Stimulated activated CD8-positive, alpha-beta memory T cell treated with anti-CD3 and anti-CD28 coated beads, Interleukin-2, amount 100 ng/mL, for 1 hour (primary cell): ENCODE results near the gene NRDE2.

Experiments used
- DNase-seq, 2 donors: peaks; one replicate each; pipeline ENCODE4 v3.0.0-alpha.2; 2020; ENCODE audit warnings: low read depth in 2 of 2

NRDE2 gene

GRCh38 chr14:90296641-90297040 is 35.1 kb downstream of the NRDE2 start:
- no peak for DNase-seq

GRCh38 chr14:90295870-90296516 is 35.7 kb downstream of the NRDE2 start:
- DNase-seq = no peak

- DNase-seq = no peak
Observed at GRCh38 chr14:90294872-90295271, 36.9 kb downstream of the NRDE2 start.

DNA sequence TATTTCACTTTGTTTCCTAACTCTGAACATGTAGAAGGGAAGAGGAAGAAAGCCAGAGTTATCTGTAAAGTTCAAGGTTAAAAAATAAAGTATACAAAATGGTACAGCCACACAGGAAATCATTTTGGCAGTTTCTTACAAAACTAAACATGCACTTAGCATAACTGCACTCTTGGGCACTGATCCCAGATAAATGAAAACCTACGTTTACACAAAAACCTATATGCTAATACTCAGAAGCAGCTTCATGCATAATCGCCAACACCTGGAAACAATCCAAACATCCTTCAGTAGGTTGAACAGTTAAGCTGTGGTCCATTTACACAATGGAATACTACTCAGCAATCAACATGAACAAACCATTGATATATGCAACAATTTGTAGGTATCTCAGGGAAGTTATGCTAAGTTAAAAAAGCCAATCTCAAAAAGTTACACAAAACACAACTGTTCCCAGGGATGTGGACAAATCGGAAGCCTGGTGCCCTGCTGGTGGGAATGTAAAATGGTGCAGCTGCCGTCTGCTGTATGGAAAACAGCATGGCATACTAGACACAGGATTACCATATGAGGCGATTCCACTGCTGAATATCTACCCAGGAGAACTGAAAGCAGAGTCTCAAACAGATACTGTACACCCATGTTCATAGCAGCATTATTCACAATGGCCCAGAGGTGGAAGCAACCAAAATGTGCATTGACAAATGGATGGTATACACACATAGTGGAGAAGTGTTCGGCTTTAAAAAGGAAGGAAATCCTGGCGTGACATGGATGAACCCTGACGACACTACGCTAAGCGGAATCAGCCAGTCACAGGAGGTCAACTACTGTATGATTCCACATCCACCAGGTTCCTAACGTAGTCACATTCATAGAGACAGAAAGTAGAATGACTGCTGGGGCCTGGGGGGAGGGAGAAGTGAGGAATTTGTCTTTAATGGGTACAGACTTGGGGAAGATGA is 37.7 kb downstream of the NRDE2 start:
- no peak for DNase-seq

DNA sequence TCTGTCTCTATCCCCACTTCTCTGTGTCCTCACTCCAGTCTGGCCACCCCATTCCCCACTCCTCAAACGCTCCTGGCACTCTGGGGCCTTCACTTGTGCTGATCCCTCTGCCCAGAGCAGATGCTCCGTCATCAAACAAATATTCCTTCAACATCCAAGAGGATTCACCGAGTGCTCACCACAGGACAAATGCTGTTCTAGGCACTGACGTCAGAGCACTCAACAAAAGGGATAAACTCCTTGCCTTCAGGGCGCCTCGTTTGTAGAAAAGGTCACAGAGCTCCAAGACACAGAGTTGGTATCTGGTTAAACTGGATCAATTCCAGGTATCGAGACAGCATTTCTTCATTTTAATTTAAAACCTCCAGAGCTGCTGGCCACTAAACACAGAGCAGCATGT is 40.0 kb downstream of the NRDE2 start:
- no peak for DNase-seq

- DNase-seq = no peak
Observed at GRCh38 chr14:90290337-90291011, 41.3 kb downstream of the NRDE2 start.

DNA sequence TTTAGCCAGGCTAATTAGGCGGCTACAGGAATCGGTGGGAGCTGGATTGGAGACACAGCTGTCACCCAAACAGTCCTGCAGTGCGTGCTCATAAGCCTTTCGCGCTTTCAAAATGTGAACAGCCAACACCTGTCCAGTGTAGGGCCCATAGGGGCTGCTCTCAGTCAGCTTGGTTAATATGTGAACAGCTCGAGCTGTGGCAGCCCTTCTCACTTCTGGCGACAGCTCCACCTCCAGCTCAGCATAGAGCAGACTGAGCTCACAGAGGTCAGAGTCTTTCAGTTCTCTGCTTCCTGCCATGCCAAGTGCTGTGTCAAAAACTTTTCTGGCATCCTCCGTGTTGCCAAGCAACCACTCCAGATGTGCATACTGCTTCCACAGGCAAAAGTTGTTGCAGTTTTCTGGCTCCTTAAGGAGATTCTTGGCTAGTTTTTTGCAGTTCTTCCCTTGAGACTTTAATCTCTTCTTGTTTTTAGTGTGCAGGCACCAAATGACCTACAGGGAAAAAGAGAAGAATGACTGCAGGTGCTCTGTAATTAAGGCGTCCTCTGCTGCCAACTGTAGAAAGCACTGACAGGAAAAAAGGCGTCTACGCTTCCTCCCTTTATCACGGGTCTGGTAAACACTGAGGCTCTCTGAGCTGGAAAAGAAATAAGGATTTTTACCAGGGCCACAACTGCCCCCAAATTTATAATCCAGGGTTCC is 42.9 kb downstream of the NRDE2 start:
- DNase-seq = no peak

GRCh38 chr14:90287791-90288190 is 44.0 kb downstream of the NRDE2 start:
- DNase-seq = no peak

- no peak for DNase-seq
Observed at GRCh38 chr14:90281756-90282155, 50.0 kb downstream of the NRDE2 start.

- no peak for DNase-seq
Observed at GRCh38 chr14:90281261-90281660, 50.5 kb downstream of the NRDE2 start.

GRCh38 chr14:90280096-90280495 is 51.6 kb downstream of the NRDE2 start:
- DNase-seq = no peak

- no peak for DNase-seq
Observed at GRCh38 chr14:90278199-90279175, 53.3 kb downstream of the NRDE2 start.

- DNase-seq = no peak
Observed at GRCh38 chr14:90277581-90278198, 54.1 kb downstream of the NRDE2 start.

DNA sequence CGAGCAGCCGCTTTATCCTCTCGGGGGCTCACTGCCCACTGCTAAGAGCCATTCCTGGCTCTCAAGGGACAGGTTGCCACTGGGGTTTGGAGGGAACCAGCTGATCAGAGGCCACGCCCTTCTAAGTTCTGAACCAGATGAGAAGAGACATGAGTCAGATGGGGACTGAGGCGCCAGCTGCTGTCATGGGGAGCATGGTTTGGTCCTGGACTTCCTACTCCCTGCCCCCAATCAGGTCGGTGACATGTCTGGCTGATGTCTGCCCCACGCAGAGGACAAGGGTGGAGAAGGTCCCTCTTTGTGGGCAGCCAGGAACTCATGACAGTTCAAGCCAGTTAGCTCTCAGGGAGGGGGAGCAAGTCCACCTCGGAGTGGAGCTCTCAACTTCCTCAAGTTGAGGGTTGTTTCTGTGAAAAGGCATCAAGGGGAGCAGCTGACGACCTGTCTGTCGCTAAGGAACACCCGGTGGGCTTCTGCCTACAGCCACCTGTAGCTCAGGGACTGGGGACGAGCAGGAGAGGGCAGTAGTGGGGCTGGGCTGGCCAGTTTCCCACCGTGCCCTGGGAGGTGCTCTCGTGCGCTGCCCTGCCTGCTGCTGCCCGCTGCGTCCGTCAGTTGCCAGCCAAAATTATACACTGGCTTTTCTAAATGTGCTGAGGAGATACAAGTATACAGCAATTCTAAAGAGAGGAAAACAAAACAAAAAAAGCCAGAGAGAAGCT is 54.9 kb downstream of the NRDE2 start:
- no peak for DNase-seq

DNA sequence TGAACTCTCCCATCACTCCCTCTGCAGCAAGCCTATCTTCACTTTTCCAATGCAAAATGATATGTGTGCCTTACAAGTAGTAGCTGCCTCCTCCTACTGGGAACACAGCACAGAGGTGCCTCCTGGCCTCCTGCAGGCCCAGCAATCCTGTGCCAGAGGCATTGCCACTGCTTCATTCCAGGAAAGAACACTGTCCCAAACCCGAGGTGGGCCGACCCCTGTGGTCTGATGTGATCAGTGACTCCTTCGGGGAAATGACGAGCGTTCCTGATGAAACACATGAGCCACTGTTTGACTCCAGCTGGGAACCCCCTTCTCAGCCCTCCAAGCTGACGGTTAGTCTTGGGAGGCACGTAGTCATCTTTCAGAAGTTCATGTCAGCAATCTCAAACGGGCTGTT is 55.9 kb downstream of the NRDE2 start:
- DNase-seq = no peak

DNA sequence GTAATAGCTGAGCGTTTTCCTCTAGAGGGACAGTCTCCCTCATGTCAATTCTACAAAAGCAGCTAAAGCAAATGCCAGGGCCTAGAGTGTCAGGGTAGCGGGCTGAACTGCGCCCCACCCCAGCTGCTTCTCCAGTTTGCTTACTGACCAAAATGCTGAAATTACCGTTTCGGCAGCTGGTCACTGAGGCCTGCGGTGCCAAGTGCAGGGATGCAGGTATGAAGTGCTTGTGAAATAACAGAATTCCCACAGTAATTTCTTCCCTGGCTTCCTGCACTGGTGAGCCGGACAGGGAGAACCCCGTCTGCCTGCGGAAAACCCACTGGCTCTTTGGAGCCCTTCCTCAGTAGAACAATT is 56.3 kb downstream of the NRDE2 start:
- DNase-seq = no peak

DNA sequence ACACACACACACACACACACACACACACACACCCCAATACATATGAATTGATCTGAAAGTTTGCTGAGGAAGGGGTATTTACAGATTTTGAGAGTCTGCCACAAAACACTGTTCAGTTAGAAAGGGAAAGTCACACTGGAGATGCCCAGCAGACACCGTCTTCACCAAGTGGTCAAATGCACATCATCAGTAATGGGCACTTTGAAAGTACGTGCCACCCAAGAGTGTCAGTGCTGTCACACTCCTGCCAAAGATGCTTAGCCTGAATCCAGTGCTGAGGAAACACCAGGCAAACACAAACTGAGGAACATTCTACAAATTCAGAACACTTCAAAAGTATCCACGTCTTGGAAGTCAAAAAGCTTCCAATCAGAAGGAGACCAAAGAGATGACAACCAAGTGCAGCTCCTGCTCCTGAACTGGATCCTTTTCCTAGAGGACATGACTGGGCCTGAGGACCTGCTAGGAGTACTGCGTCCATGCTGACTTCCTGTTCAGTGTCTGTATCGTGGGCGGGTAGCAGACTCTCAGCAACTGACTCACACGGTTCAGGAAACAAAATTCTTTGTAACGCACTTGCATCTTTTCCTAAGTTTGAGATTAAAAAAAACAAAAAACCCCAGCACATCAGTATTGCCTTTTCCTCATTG is 56.8 kb downstream of the NRDE2 start:
- DNase-seq = no peak

GRCh38 chr14:90274019-90274418 is 57.7 kb downstream of the NRDE2 start:
- no peak for DNase-seq

GRCh38 chr14:90273532-90273931 is 58.2 kb downstream of the NRDE2 start:
- DNase-seq = no peak
